Measurements from ENCODE around the gene CALML5.
"Not testable (repeated sequence)": the region's sequence is repeated elsewhere in the genome, so short reads cannot be mapped to it uniquely, and the experiment has no call there.

The CALML5 gene

GRCh38 chr10:5479481-5480161, 19.7 kb downstream of the CALML5 start:
- peak; percentile 19 for DNase-seq

GRCh38 chr10:5478694-5479305, 20.6 kb downstream of the CALML5 start:
- DNase-seq, result no peak

GRCh38 chr10:5477948-5478693, 21.2 kb downstream of the CALML5 start:
- no peak for DNase-seq

GRCh38 chr10:5476918-5477525, 22.3 kb downstream of the CALML5 start:
- DNase-seq, result no peak

- not testable (repeated sequence) for DNase-seq
Observed at GRCh38 chr10:5475974-5476807, 23.2 kb downstream of the CALML5 start.

- DNase-seq, result not testable (repeated sequence)
Observed at GRCh38 chr10:5475088-5475487, 24.3 kb downstream of the CALML5 start.

GRCh38 chr10:5474642-5475041, 24.7 kb downstream of the CALML5 start:
- not testable (repeated sequence) for DNase-seq

- DNase-seq, result no peak
Observed at GRCh38 chr10:5470062-5470751, 29.2 kb downstream of the CALML5 start.

- no peak for DNase-seq
Observed at GRCh38 chr10:5469353-5470061, 29.9 kb downstream of the CALML5 start.

GRCh38 chr10:5468262-5469106, 30.9 kb downstream of the CALML5 start:
- DNase-seq, result no peak

GRCh38 chr10:5467634-5468255, 31.6 kb downstream of the CALML5 start:
- DNase-seq, result no peak

GRCh38 chr10:5467207-5467535, 32.2 kb downstream of the CALML5 start:
- no peak for DNase-seq

- no peak for DNase-seq
Observed at GRCh38 chr10:5466451-5467206, 32.7 kb downstream of the CALML5 start.

GRCh38 chr10:5465976-5466450, 33.4 kb downstream of the CALML5 start:
- no peak for DNase-seq

- no peak for DNase-seq
Observed at GRCh38 chr10:5464546-5464945, 34.8 kb downstream of the CALML5 start.

GRCh38 chr10:5462841-5463293, 36.5 kb downstream of the CALML5 start:
- no peak for DNase-seq

- peak; percentile 2 for DNase-seq
Observed at GRCh38 chr10:5461914-5462840, 37.2 kb downstream of the CALML5 start.

- no peak for DNase-seq
Observed at GRCh38 chr10:5461203-5461588, 38.2 kb downstream of the CALML5 start.

All from inflammatory macrophage treated with lipopolysaccharide for 4 hours (primary cell).